Measurements from ENCODE around the gene INTU.
"Not testable (repeated sequence)": the region's sequence is repeated elsewhere in the genome, so short reads cannot be mapped to it uniquely, and the experiment has no call there.

The INTU gene

GRCh38 chr4:127632420-127633403, at the start of gene INTU:
TSS of gene INTU (plus strand) at chr4:127632957. CDS start at chr4:127633035, 78 bp downstream.
- peak; percentile 98 for DNase-seq (ENCODE audit: low spot score)
- no peak for TF ChIP-seq CTCF (conservative IDR thresholded peaks at IDR 0.05; ENCODE audit: low read depth)
- ChIA-PET POLR2A (ENCODE audit: low non-redundant PET) (no interaction called here), CTCF (interaction anchor here (1.0 kb wide), 1 partner anchor 99 kb away, joined by 3 read pairs; no protein-coding TSS in a partner anchor)
- peak within 1 kb of the TSS; percentile 68 for H3K27ac ChIP-seq

GRCh38 chr4:127586496-127586895, 46.3 kb upstream of the INTU start:
- H3K27ac ChIP-seq; POLR2A ChIA-PET (ENCODE audit: low non-redundant PET); DNase-seq (ENCODE audit: low spot score): not testable (repeated sequence)
- CTCF ChIA-PET: interaction anchor here (0.6 to 1.1 kb wide), 5 partner anchors 8 to 625 kb away, joined by 3 to 5 read pairs (median 4); no protein-coding TSS in a partner anchor

DNA sequence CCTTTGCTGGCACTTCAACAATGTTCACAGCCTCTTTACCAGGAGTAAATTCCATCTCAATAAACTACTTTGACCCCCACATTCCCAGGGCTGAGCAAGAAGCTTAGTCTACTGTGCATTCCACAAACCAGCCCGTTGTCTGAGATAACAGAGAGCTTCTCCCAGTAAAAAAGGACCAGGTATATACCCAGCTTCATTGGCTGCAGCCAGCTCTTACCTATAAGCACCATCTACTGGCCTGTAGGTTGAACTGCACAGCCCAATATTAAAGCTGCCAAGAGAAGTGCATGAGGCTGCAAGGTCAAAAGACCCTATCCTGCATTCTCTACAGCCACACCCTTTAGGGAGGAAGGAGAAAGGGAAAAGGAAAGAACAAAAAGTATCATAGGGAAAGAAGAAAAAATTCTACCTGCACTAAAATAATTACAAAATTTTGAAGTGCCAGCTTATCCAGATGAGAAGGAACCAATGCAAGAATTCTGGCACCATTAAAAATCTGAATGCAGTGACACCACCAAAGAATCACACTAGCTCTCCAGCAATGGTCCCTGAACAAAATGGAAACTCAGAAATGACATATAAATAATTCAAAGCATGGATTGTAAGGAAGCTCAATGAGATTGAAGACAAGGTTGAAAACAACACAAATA, 45.7 kb upstream of the INTU start:
- H3K27ac ChIP-seq: no peak overlapping the region
- ChIA-PET CTCF (interaction anchor here (0.5 to 1.2 kb wide), 10 partner anchors 8 to 635 kb away, joined by 3 to 5 read pairs (median 4); no protein-coding TSS in a partner anchor), POLR2A (ENCODE audit: low non-redundant PET) (no interaction called here)
- DNase-seq (ENCODE audit: low spot score): peak; percentile 15
- peak; percentile 68 for TF ChIP-seq CTCF (conservative IDR thresholded peaks at IDR 0.05; ENCODE audit: low read depth)

GRCh38 chr4:127589153-127589552, 43.6 kb upstream of the INTU start:
- DNase-seq (ENCODE audit: low spot score); CTCF ChIA-PET; POLR2A ChIA-PET (ENCODE audit: low non-redundant PET); H3K27ac ChIP-seq: not testable (repeated sequence)

DNA sequence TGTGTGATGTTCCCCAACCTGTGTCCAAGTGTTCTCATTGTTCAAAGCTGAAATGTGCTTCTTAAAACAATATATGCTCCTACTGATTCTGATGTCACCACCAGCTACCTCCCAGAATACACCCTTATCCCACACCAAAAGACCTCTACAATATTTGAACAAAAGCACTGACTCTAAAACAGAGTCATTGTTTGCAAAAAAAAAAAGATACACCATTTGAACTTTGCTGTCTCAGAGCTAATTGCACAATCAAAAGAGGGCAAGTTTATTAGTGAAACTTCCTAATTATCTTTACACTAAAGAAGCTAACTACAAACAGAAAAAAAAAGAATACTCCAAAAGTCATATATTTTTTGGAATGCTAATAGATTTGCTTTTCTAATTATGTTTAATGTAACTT, 34.1 kb upstream of the INTU start:
- no peak overlapping the region for H3K27ac ChIP-seq
- CTCF ChIA-PET: interaction anchor here (1.0 to 1.3 kb wide), 2 partner anchors 12 to 134 kb away, joined by 4 to 5 read pairs; no protein-coding TSS in a partner anchor
- DNase-seq (ENCODE audit: low spot score): no peak
- POLR2A ChIA-PET (ENCODE audit: low non-redundant PET): interaction anchor here (0.5 to 0.7 kb wide), 2 partner anchors 24 to 189 kb away, joined by 3 to 4 read pairs; no protein-coding TSS in a partner anchor
- TF ChIP-seq CTCF (conservative IDR thresholded peaks at IDR 0.05; ENCODE audit: low read depth): no peak

- TF ChIP-seq CTCF (conservative IDR thresholded peaks at IDR 0.05; ENCODE audit: low read depth): no peak; the same call in 1 of the 2 replicates
- ChIA-PET CTCF (interaction anchor here (0.6 to 2.6 kb wide), 5 partner anchors 125 to 340 kb away, joined by 4 to 10 read pairs (median 5); no protein-coding TSS in a partner anchor), POLR2A (ENCODE audit: low non-redundant PET) (no interaction called here)
- no peak overlapping the region for H3K27ac ChIP-seq
- peak; percentile 18 for DNase-seq (ENCODE audit: low spot score)
Measured at GRCh38 chr4:127601029-127601428, 31.7 kb upstream of the INTU start.

GRCh38 chr4:127604949-127605709, 27.6 kb upstream of the INTU start:
- peak; percentile 60 for TF ChIP-seq CTCF (conservative IDR thresholded peaks at IDR 0.05; ENCODE audit: low read depth)
- POLR2A ChIA-PET (ENCODE audit: low non-redundant PET): no interaction called here
- peak; percentile 28 for DNase-seq (ENCODE audit: low spot score)
- CTCF ChIA-PET: interaction anchor here (0.6 to 3.9 kb wide), 4 partner anchors 11 to 949 kb away, joined by 3 to 46 read pairs (median 4); no protein-coding TSS in a partner anchor
- no peak overlapping the region for H3K27ac ChIP-seq
